Loucy (cell line): ENCODE results near the gene DSE.

Experiments
- EZH2phosphoT487 ChIP-seq: fragments of 200-600 bp; IDR thresholded peaks from 2 replicates; pipeline ENCODE4 v1.6.1; 2018; ENCODE audit warnings: antibody characterized with exemption, mild to moderate bottlenecking, moderate library complexity, borderline replicate concordance
- TF ChIP-seq, protein P1 (sequence below): fragments of 200-600 bp; sonication (generic); conservative IDR thresholded peaks from 2 replicates; pipeline ENCODE4 v1.5.1; 2014; ENCODE audit warnings: mild to moderate bottlenecking, antibody characterized with exemption, low read length

GRCh38 chr6:116404696-116405095 is 33.9 kb downstream of the DSE start:
- TF ChIP-seq, protein P1, sequence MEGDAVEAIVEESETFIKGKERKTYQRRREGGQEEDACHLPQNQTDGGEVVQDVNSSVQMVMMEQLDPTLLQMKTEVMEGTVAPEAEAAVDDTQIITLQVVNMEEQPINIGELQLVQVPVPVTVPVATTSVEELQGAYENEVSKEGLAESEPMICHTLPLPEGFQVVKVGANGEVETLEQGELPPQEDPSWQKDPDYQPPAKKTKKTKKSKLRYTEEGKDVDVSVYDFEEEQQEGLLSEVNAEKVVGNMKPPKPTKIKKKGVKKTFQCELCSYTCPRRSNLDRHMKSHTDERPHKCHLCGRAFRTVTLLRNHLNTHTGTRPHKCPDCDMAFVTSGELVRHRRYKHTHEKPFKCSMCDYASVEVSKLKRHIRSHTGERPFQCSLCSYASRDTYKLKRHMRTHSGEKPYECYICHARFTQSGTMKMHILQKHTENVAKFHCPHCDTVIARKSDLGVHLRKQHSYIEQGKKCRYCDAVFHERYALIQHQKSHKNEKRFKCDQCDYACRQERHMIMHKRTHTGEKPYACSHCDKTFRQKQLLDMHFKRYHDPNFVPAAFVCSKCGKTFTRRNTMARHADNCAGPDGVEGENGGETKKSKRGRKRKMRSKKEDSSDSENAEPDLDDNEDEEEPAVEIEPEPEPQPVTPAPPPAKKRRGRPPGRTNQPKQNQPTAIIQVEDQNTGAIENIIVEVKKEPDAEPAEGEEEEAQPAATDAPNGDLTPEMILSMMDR = no peak
- no peak for TF ChIP-seq EZH2phosphoT487
